ENCODE measurements around the gene PMFBP1.

- TF ChIP-seq POLR2A (IDR thresholded peaks at IDR 0.05): no peak
- TF ChIP-seq, protein P1, sequence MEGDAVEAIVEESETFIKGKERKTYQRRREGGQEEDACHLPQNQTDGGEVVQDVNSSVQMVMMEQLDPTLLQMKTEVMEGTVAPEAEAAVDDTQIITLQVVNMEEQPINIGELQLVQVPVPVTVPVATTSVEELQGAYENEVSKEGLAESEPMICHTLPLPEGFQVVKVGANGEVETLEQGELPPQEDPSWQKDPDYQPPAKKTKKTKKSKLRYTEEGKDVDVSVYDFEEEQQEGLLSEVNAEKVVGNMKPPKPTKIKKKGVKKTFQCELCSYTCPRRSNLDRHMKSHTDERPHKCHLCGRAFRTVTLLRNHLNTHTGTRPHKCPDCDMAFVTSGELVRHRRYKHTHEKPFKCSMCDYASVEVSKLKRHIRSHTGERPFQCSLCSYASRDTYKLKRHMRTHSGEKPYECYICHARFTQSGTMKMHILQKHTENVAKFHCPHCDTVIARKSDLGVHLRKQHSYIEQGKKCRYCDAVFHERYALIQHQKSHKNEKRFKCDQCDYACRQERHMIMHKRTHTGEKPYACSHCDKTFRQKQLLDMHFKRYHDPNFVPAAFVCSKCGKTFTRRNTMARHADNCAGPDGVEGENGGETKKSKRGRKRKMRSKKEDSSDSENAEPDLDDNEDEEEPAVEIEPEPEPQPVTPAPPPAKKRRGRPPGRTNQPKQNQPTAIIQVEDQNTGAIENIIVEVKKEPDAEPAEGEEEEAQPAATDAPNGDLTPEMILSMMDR (IDR thresholded peaks at IDR 0.05): no peak
These were observed 30.1 kb upstream of the PMFBP1 start for GRCh38 chr16:72202014-72202413.

Data from adrenal gland (tissue), 5 donors.